Prostate gland (tissue), 2 donors: ENCODE measurements around the gene CLEC18C.
"Not testable (repeated sequence)": the region's sequence is repeated elsewhere in the genome, so short reads cannot be mapped to it uniquely, and the experiment has no call there.

Source experiments
- POLR2A ChIP-seq: fragments of 450-650 bp; IDR thresholded peaks from one replicate; pipeline ENCODE4 v1.6.1; 2016; ENCODE audit warnings: antibody characterized with exemption, mild to moderate bottlenecking
- TF ChIP-seq, protein P1 (sequence below), 4 experiments: fragments of 200-600 bp in 2 of 4; fragments of 450-650 bp in 2 of 4; sonication (generic) in 2 of 4; IDR thresholded peaks; 1 replicate in 3 of 4; 2 replicates in 1 of 4; pipeline ENCODE4 v1.5.1; 2016 to 2019; ENCODE audit warnings: antibody characterized with exemption in 4 of 4, mild to moderate bottlenecking in 2 of 4, moderate library complexity in 2 of 4

GRCh38 chr16:70206382-70206781, 32.8 kb downstream of the CLEC18C start:
- TF ChIP-seq, protein P1, sequence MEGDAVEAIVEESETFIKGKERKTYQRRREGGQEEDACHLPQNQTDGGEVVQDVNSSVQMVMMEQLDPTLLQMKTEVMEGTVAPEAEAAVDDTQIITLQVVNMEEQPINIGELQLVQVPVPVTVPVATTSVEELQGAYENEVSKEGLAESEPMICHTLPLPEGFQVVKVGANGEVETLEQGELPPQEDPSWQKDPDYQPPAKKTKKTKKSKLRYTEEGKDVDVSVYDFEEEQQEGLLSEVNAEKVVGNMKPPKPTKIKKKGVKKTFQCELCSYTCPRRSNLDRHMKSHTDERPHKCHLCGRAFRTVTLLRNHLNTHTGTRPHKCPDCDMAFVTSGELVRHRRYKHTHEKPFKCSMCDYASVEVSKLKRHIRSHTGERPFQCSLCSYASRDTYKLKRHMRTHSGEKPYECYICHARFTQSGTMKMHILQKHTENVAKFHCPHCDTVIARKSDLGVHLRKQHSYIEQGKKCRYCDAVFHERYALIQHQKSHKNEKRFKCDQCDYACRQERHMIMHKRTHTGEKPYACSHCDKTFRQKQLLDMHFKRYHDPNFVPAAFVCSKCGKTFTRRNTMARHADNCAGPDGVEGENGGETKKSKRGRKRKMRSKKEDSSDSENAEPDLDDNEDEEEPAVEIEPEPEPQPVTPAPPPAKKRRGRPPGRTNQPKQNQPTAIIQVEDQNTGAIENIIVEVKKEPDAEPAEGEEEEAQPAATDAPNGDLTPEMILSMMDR (IDR thresholded peaks at IDR 0.05) = not testable (repeated sequence)
- TF ChIP-seq POLR2A = not testable (repeated sequence)
